Hematopoietic multipotent progenitor cell treated with erythropoietin and hydrocortisone succinate and interleukin-3 and kit ligand, for 15 days (in vitro differentiated cells): ENCODE measurements around the gene MT1G.
"Not testable (repeated sequence)": the region's sequence is repeated elsewhere in the genome, so short reads cannot be mapped to it uniquely, and the experiment has no call there.

ENCODE experiments used
- DNase-seq: peaks from one replicate; pipeline ENCODE4 v3.0.0-alpha.2; 2015; ENCODE audit warnings: low spot score

MT1G gene

DNA sequence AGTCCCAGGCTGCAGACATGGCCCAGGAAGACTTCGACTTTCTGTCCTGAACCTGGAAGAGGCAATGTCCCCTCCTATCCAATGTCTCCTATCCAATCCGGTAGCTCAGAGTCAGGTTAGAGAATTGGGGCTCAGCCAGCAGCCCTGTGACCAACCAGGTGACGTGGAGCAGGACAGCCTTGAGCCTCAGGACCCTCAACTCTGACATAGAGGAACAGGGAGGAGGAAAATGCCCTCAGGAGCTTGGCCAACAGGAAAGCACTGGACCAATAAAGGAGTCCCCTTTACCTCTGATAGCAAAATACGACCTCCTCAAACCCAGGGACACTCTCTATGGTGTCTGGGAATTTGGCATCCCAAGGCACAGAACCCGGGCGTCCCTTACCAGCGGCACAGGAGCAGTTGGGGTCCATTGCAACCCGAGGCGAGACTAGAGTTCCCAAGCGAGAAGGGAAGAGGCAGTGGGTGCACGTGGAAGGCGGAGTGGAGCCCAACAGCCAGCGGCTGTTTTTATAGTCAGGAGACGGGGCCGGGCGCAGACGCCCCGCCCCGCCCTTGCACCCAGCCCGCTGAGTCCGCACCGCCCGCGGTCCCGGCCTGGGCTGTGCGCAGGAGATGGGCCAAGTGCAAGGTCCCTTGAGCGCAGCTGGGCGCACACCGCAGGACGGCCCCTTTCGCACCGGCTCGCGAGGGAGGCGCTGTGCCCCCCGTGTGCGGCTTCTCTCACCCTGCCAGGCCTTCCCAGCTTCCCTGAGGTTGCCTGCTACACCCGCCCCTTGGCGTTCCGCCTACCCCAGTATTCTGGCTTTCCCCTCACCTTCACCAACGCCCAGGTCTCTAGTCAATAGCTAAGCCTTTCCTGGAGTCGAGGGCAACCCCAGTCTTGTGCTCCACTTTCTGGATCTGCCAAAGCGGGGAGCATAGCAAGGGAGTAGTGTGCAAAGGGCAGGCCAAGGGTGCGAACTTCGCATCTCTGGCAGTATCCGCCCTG is at the start of gene MT1G:
Gene MT1G (minus strand): TSS at position 485 of the 991 bp plus-strand sequence. CDS start 72 bp downstream, at position 413.
- peak; percentile 4 for DNase-seq

DNA sequence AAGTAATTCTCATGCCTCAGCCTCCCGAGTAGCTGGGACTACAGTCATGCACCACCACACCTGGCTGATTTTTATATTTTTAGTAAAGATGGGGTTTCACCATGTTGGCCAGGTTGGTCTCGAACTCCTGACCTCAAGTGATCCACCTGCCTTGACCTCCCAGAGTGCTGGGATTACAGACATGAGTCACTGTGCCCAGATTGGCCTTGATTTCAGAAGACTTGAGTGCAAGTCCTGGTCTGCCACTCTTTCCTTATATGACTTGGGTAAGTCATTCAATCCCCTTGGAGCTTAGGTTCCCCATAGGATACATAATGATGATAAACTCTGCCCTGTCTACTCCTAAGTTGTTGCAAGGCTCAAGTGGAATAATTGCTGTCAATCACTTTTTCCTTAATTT is 49.7 kb upstream of the MT1G start:
- not testable (repeated sequence) for DNase-seq

DNA sequence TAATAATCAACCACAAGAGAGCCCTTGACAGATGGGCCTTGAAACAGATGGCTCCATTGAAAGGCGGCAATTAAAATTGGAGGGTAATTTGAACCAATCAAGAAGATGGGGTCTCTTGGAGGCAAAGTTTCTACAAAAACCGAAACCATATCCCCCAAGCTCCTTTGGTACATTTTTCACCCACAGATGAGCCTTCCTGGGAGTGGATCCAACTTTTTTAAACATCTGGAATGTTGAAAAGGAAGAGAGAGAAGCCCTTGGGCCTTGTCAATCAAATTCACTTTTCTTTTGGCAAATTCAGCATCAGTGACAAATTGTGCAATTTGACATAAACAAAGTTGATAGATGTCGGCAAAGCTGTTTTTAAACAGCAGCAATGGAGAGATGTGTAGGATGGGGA is 48.9 kb upstream of the MT1G start:
- no peak for DNase-seq

DNA sequence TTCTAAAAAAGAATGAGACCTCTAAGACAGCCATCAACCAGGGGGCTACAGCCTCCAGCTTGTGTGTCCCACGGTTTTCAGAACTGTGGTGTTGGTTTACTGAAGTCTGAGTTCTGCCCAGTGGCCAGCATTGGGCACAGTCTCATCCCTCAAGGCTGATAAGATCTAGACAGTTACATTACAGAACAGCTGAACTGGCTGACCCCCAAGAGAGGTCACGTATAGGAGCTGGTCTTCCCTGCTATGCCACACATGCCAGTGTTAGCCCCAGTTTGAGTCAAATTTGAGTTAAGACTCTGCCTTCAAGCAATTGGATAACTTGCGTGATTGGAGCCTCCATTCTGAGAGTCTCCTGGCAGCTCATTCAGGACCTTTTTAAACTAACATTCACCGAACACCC is 47.3 kb upstream of the MT1G start:
- DNase-seq = no peak

DNA sequence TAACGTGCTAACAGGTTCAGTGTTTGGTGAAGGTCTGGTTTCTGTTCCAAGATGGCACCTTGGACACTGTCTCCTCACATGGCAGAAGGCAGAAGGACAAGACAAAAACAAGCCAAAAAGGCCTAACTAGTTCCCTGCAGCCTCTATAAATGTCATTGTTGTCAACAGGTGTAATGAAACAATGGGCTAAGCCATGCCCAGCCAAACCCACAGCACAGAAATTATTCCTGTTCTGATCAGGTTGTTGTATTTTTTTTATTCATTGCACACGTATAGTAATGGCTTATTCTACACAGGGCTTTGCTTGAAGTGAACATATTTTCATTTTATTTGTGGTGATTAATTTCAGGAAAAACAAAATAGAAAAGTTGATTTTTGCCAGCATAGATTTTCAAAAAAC is 45.9 kb upstream of the MT1G start:
- no peak for DNase-seq

DNA sequence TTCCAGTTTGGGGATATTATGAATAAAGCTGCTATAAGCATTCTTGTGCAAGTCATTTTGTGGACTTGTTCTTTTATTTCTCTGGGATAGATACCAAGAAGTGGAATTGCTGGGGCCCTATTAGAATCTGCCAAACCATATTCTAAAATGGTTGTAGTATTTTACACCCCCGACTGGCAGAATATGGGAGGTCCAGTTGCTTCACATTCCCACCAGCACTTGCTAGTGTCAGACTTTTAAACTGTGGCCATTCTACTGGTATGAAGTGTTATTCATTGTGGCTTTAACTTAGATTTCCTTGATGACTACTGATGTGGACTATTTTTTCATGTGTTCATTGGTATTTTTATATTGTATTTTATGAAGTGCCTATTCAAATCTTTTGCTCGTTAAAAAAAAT is 44.0 kb upstream of the MT1G start:
- no peak for DNase-seq

DNA sequence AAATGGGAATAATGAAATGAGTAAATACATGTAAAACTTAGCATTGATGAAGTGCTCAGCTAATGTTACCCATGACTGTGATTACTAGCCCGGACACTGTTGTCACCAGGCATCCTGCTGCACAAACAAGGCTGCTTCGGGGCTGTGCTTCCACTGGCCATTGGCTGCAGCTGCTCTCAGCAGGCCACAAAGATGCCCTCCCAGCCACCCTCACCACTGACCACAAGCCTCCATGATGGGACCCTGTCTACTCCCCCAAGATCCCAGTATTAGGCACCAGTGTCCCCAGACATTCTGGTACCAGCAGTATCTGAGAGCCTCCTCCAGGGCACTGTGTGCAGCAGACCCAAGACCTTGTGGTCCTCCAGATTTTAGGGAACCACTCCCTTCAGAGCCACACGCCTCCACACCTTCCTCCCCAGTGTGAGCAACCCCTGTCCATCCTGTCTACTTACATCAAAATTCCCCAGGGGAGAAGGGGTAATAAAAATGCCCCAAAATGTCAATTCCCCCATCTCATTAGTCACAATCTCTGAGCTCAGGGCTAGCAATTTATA is 42.4 kb upstream of the MT1G start:
- DNase-seq = no peak

DNA sequence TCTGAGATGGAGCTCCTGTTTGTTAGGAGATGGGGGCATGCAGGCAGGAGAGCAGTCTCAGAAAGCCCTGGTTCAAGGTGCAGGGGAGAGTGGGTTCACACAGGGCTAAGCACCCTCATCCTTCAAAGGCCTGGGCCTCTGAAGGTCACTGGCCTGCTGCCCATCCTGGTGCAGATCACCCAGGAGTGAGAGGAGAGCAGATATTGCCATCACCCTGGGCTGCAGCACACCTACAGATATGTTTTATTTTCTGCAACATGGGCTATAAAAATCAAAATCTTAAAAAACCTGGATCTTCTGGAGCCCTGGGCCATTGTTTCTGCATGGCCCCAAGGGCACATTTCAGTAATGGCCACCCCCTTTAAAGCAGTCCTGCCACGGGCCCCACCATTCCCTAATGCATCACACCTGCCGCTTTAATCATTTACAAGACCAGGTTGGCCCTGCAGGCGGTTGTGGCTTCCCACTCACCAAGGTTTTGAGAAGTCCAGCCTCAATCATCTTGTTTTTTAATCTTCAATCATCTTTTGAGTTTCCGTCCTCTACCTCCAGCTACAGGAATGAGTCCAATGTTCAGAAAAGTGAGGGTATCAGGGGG is 41.7 kb upstream of the MT1G start:
- DNase-seq = no peak

DNA sequence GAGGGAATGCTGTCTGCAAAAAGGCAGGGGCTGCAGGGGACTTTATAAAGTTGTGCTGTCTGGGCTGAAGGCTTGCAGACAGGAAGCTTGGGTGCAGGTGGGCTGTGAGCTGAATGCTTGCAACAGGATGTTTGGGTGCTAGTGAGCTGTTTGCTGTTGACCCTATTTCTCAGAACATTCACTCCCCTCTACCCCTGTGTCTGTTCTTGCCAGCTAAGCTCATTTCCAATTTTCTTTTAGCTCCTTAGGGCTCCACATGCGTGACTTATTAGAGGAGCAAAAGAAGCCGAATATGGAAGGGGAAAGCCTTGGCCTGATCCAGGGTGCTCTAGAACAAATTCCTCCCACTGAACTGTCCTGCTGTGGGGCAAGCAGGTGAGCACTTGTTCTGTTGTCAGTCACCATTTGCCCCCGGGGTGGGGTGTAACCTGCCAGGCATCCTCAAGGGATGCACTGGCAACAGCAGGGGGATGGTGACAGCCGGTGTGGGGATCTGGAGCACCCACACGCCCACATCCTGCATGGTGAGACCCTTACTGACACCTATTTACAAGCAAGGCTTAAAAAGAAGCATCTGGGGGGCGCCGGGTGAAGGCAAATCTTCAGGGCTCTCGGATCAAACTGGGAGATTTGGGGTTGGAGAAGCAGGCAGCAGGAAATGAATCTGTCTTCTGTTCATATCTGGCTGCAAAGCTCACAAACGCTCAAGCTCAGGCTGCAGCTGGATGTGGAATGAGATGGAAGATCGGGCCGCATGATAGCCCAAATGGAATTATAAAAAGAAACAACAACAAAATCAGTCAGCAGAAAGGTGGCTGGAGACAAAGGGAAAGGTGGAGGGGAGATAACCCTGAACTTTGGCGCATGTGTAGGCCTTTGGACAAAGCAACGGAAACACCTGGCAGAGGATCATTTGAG is 40.9 kb upstream of the MT1G start:
- no peak for DNase-seq

DNA sequence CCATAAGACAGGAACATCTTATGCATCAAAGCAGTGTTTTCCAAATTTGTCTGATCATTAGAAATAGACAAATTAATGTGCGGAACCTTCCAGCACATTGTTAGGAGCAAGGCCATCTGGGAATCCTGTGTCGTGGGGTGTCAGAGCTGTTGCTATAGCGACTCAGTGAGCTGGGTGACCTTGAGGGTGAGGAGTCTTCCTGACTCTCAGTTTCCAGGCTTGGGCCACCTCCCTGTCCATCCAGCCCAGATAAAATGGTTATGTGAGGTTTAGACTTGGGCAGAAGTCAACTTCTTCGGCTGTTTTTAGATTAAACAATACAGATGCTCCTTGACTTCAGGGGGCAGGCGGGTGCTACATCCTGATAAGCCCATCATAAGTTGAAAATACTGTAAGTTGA is 35.0 kb upstream of the MT1G start:
- no peak for DNase-seq

DNA sequence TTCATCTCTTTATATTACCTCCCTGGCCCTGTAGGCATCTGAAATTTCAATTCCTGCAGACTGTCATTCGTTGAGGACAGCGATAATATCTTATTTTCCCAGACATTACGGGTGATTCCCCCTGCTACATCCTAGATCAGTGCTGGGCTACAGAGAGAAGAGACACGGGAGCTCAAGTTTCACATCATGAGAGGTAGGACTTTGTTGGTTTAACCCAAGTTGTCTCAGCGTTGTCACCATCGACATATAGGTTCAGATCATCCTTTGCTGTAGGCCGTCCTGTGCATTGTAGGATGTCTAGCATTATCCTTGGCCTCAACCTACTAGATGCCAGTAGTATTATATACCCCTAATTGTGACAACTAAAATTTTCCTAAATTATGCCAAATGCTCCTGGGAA is 33.7 kb upstream of the MT1G start:
- no peak for DNase-seq

DNA sequence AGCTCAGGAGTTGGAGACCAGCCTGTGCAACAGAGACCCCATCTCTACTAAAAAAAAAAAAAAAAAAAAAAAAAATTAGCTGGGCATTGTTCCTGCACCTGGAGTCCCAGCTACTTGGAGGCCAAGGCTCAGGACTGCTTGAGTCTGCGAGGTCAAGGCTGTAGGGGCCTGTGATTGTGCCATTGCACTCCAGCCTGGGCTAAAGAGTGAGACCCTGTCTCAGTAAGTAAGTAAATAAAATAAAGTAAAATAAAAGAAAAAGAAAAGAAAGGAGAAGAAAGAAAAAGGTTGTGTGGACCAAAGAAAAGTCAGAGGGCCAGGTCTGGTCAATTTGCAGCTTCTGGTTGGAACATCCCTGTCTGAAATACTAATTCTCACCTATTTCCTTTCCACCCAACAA is 32.8 kb upstream of the MT1G start:
- no peak for DNase-seq

DNA sequence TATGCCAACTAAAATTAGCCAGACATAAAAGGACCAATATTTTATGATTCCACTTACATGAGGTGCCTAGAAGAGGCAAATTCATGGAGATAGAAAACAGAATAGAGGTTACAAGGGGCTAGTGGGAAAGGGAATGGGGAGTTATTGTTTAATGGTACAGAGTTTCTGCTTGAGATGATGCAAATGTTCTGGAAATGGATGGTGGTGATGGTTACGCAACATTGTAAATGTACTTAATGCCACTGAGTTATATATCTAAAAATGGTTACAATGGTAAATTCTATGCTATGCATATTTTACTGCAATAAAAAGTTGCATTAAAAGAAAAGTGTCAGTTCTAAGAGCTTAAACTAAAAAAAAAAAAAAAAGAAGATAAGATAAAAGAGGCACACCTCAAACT is 32.3 kb upstream of the MT1G start:
- DNase-seq = no peak

DNA sequence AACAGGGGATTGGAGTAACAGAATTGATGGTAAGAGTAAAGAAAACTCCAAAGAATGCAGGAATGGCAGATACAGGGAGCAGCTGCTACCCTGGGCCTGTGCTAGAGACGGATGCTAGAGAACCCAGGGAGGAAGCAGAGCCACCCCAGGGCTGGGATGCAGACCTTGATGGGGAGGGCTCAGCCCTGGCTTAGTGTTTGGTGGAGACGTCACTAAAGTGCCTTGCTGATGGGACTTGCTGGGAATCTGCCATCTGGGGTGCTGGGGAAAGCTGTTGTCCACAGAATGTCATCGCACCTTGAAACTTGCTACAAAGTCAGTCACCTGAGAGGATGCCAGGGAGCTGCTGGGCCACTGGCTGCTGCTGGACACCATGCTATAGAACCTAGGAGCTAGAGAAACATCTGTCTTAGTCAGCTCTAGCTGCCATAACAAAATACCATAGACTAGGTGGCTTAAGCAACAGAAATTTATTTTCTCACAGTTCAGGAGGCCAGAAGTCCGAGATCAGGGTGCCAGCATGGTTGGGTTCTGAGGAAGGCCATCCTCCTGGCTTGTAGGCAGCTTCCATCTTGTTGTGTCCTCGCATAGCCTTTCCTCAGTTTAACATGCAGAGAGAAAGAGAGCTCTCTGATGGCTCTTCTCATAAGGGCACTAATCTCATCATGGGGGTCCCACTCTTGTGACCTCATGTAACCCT is 29.7 kb upstream of the MT1G start:
- no peak for DNase-seq

DNA sequence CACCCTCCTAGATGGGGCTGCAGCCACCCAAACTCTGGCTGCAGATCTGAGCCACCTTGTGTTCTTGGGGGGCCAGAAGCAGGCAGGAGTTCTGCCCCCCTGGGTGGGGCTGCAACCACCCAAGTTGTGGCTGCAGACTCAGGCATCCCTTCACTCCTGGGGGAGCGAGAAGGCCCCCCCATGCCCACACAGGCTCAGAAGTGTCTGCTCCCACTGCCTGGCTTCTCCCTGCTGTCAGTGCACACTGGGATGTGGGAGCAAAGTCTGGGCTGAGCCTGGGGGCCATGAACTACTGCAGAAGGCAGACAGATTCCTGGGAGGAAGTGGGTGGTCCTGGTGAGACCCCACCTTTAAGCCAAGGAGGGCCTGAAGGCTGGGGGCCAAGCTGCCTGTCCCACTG is 27.4 kb upstream of the MT1G start:
- DNase-seq = no peak

DNA sequence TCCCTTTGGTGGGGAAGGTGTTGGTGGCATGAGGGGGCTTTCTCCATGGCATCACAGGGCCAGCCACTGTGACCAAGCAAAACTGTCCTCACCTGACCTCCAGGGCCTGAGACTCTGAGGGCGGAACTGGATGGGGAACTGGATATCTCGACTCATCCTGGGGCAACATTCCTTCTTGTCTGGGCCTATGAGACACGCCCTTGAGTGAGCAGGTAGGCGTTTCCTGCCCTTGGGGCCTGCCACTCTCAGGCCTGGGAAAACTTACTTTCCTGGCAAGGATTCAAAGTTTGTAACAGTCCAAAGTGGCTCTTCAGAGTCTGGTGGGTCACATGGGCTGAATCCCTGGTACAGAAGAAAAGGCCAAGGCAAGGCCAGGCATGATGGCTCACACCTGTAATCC is 24.0 kb upstream of the MT1G start:
- DNase-seq = no peak

DNA sequence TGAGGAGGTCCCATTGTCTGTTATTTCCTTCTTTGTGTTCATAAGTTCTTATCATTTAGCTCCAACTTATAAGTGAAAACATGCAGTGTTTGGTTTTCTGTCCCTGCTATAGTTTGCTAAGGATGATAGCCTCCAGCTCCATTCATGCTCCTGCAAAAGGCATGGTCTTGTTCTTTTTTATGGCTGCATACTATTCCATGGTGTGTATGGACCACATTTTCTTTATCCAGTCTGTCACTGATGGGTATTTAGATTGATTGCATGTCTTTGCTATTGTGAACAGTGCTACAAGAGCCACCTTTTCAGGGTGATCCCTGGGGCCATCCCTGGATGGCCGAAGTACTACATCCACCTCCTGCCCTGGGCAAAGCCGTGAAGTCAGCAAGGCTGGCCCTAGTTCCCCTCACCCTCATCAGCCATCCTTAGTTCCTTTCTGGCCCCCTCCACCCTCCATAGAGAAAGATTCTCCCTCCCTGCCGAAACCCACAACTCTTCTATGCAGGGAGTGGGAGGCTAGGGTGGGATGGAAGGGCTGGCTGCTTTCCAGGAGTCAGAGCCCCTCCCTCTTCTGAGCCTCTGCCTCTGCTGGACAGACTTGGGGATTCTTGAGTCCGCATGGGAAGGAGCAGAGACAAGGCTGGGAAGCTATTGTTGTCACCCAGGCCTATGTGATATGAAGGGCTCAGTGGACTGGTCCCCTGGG is 22.7 kb upstream of the MT1G start:
- DNase-seq = no peak

DNA sequence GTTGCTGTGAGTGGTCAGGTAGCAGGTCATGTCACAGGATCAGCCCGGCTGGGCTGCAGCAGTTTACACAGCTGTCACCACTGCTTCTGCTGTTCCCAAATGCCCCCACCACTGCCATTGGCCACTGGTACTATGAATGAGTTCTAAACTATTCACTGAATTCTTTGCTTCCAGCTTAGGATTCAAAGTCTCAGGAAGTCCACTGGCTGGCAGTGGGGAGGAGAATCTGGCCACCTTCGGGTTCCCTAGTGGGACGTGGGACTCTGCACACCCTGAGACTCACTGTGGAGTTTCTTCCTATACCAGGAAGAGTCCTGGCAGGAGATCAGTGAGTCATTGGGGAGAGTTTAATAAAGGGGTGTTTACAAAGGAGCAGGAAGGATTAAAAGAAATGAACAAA is 21.3 kb upstream of the MT1G start:
- DNase-seq = no peak

DNA sequence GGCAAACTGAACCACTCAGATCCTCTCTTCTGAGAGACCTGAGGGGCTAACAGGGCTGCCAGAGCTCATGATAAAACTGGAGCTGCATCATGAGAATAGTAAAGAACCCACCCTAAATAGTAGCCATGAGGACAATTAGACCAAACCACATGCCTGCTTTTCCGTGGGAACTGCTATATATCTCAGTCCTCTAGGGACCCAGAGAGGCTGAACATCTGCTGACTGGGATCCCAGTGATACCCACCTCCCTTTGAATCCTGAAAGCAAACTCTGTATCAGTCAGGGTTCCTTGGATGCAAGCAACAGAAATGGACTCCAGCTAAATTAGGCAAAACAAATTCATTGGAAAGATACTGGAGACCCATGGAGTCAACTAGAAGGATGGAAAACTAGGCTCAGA is 20.9 kb upstream of the MT1G start:
- DNase-seq = no peak

DNA sequence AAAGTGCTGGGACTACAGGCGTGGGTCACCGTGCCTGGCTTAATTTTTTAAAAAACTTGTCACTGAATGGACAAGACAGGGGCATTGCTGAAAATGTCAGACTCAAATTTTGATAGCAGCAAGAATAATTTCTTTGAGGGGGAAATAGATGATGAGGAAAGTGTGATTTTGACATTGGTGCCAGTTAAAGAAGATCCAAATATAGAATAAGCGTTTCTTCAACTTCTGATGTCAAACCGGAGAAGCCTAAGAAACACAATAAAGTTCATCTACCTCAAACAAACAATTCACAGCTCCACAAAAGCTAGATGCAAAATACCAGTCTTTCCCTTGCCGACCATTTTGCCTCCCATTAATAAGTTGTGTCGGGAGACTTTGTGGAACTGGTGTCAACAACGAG is 18.9 kb upstream of the MT1G start:
- no peak for DNase-seq
